Astrocyte of the cerebellum (primary cell): ENCODE results near the gene FAM168A.

Experiments used
- DNase-seq: peaks from one replicate; pipeline ENCODE4 v3.0.0-alpha.2; 2011; ENCODE audit warnings: low read depth
- H3K4me3 ChIP-seq: 2 replicates; pipeline ENCODE4 v1.5.1; 2011; ENCODE audit warnings: mild to moderate bottlenecking, low read depth, low read length, moderate library complexity
- CTCF ChIP-seq: IDR thresholded peaks from 2 replicates; pipeline ENCODE4 v1.5.1; 2012; ENCODE audit warnings: low read length, low read depth, moderate library complexity, mild to moderate bottlenecking; ENCODE audit errors: missing control alignments
- in situ Hi-C: cut with HindIII; loops from 2 replicates; pipeline ENCODE4 v1.10.0; 2017; ENCODE audit warnings: low sequenced_read_pairs

FAM168A gene

GRCh38 chr11:73382183-73382582 lies 215.7 kb downstream of the FAM168A start:
- in situ Hi-C loops = no loop called here
- no peak for DNase-seq
- TF ChIP-seq CTCF = no peak
- no peak overlapping the region for H3K4me3 ChIP-seq

DNA sequence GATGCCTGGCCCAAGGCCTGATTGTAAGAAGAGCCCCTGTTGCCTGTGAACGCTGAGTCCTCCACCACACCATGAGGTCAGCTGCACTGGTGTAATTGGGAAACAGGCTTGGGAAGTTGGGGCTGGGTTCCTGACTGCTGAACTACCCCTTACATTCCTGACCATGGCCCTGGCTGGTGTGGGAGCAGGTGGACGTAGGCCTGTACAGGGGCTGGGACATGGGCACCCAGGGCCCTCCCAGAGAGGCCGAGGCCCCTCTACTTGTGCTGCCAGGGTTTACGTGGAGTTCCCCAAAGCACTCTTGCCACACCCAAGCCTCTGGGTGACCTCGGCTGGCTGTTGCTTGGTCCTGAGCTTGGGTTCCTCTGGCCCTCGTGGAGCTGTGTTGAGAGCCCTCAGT lies 216.3 kb downstream of the FAM168A start:
- DNase-seq = no peak
- no peak overlapping the region for H3K4me3 ChIP-seq
- no peak for TF ChIP-seq CTCF
- in situ Hi-C loops = no loop called here

DNA sequence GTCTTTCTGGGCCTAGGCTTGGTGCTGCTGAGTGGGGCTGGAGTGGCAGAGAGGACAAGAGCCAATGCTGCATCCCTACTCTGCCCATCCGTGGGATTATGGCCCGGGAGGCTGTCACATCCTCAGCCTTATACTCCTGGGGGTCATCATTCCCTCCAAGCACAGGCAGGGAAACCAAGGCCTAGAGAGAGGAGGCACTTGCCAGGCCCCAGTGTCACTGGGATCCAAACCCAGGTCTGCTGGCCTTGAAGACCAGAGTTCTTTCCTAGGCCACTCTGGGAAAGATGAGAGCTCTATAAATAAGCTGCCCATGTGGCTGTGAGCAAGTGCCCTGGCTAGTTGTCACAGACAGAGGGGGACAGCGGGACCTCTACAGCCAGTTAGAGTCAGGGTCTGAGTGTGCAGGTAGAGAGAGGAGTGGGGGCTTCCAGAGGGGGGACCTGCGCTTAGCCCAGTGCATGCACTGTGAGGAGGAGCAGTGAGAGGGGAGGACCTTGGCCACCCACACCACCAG lies 217.0 kb downstream of the FAM168A start:
- H3K4me3 ChIP-seq = no peak overlapping the region
- no peak for DNase-seq
- in situ Hi-C loops = no loop called here
- no peak for TF ChIP-seq CTCF

DNA sequence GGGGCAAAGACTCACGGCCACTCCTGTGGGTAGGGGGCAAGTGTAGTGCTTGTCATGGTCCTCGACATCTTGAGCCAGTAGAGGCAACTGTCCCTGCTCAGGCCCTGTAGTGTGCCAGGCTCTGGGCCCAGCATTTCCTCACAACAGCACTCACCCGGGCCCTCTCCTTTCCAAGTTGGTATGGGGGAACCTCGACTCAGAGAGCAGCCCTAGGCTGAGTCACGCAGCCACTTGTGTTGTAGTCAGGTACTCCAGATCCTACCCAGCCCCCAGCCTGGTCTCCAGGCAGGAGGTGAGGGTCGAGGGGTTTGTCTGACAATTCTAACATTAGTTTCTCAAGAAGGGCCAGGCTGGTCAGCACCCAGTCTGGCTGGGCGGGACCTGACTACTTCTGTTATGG lies 217.6 kb downstream of the FAM168A start:
- DNase-seq = no peak
- in situ Hi-C loops = no loop called here
- no peak overlapping the region for H3K4me3 ChIP-seq
- no peak for TF ChIP-seq CTCF

- TF ChIP-seq CTCF = no peak
- no peak for DNase-seq
- in situ Hi-C loops = no loop called here
- no peak overlapping the region for H3K4me3 ChIP-seq
Observed at GRCh38 chr11:73379189-73379880, 218.6 kb downstream of the FAM168A start.

DNA sequence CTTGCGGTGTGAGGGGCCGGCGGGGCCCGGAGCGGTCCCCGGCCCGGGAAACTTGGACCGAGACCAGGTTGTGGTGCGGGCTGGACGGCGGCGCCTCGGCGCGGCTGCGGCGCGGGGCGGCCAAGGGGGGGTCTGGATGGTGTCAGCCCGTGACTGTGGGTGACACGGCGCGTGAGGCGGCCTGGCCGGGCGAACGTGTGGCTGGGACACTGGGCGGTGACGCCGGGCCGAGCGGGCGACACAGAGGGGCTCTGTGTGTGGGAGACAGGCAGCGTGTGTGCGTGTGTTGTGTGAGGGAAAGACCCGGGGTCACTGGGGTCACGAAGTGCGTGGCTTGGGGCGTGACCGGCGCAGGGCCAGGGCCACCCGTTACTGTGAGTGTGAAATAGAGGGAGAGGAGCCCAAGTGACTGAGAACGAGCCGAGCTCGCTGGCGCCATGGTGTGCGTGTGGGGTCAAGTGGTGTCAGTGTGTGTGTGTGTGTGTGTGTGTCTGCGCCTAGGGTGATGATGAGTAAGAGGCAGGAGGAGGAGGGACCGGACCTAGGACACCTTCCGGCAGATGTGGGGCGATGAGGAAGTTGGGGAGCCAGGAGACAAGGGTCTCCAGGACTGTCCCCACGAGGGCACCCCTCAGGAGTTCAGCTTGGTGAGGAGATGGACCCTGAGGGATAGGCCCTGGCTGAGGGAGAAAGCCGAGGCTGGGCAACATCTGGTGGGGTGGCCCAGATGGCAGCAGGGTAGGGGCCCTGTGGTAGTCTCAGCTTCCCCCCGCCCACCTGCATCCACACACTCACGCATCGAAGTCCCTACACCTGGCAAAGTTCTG lies 220.9 kb downstream of the FAM168A start:
- in situ Hi-C loops = no loop called here
- DNase-seq = no peak
- TF ChIP-seq CTCF = no peak
- H3K4me3 ChIP-seq = peak overlapping the region; percentile 60
